Neural cell (in vitro differentiated cells): ENCODE data around the gene PRR20A.

ENCODE experiments used
- EP300 ChIP-seq: fragments of 450-650 bp; conservative IDR thresholded peaks from 2 replicates; pipeline ENCODE4 v1.6.1; 2014; ENCODE audit warnings: antibody characterized with exemption, mild to moderate bottlenecking, moderate library complexity; ENCODE audit not compliant: poor library complexity, severe bottlenecking
- EZH2 ChIP-seq: fragments of 200-600, 300-800 bp; shearing (Covaris generic), sonication (generic); IDR thresholded peaks from 2 replicates; pipeline ENCODE4 v1.6.1; 2014; ENCODE audit warnings: antibody characterized with exemption, low read length, borderline replicate concordance, mild to moderate bottlenecking; ENCODE audit not compliant: insufficient read depth, poor library complexity, severe bottlenecking
- MXI1 ChIP-seq: fragments of 450-650 bp; conservative IDR thresholded peaks from 2 replicates; pipeline ENCODE4 v1.6.1; 2014; ENCODE audit warnings: antibody characterized with exemption, mild to moderate bottlenecking; ENCODE audit not compliant: poor library complexity, severe bottlenecking
- POLR2AphosphoS5 ChIP-seq: IDR thresholded peaks from 2 replicates; pipeline ENCODE4 v1.6.1; 2012
- RAD21 ChIP-seq: fragments of 450-650 bp; conservative IDR thresholded peaks from 2 replicates; pipeline ENCODE4 v1.6.1; 2014; ENCODE audit warnings: antibody characterized with exemption, mild to moderate bottlenecking, moderate library complexity
- SMC3 ChIP-seq: fragments of 450-650 bp; conservative IDR thresholded peaks from 2 replicates; pipeline ENCODE4 v1.6.1; 2014; ENCODE audit warnings: antibody characterized with exemption, mild to moderate bottlenecking, moderate library complexity; ENCODE audit not compliant: poor library complexity
- TF ChIP-seq, protein P1 (sequence below): fragments of 450-650 bp; IDR thresholded peaks from 2 replicates; pipeline ENCODE4 v1.5.1; 2014; ENCODE audit warnings: antibody characterized with exemption, mild to moderate bottlenecking, moderate library complexity; ENCODE audit not compliant: poor library complexity, severe bottlenecking
- TF ChIP-seq, protein P2 (sequence below): IDR thresholded peaks from 2 replicates; pipeline ENCODE4 v1.6.1; 2012; ENCODE audit warnings: borderline replicate concordance

DNA sequence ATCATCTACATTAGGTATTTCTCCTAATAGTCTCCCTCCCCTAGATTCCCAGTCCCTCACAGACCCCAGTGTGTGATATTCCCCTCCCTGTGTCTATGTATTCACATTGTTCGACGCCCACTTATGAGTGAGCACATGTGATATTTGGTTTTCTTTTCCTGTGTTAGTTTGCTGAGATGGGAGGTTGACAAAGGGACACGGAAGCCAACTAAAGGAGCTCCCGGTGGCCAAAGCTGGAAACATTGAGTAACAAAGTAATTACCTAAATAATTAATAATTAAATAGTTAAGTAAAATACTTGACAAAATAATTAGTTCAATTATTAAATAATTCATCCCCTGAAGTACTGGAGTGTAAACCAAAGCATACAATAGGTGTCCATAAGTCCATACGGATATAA, 1.7 kb upstream of the PRR20A start:
- TF ChIP-seq SMC3 (no peak), POLR2AphosphoS5 (no peak), RAD21 (no peak), EZH2 (no peak), EP300 (no peak), MXI1 (no peak)
- TF ChIP-seq, protein P1, sequence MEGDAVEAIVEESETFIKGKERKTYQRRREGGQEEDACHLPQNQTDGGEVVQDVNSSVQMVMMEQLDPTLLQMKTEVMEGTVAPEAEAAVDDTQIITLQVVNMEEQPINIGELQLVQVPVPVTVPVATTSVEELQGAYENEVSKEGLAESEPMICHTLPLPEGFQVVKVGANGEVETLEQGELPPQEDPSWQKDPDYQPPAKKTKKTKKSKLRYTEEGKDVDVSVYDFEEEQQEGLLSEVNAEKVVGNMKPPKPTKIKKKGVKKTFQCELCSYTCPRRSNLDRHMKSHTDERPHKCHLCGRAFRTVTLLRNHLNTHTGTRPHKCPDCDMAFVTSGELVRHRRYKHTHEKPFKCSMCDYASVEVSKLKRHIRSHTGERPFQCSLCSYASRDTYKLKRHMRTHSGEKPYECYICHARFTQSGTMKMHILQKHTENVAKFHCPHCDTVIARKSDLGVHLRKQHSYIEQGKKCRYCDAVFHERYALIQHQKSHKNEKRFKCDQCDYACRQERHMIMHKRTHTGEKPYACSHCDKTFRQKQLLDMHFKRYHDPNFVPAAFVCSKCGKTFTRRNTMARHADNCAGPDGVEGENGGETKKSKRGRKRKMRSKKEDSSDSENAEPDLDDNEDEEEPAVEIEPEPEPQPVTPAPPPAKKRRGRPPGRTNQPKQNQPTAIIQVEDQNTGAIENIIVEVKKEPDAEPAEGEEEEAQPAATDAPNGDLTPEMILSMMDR, result no peak
- TF ChIP-seq, protein P2, sequence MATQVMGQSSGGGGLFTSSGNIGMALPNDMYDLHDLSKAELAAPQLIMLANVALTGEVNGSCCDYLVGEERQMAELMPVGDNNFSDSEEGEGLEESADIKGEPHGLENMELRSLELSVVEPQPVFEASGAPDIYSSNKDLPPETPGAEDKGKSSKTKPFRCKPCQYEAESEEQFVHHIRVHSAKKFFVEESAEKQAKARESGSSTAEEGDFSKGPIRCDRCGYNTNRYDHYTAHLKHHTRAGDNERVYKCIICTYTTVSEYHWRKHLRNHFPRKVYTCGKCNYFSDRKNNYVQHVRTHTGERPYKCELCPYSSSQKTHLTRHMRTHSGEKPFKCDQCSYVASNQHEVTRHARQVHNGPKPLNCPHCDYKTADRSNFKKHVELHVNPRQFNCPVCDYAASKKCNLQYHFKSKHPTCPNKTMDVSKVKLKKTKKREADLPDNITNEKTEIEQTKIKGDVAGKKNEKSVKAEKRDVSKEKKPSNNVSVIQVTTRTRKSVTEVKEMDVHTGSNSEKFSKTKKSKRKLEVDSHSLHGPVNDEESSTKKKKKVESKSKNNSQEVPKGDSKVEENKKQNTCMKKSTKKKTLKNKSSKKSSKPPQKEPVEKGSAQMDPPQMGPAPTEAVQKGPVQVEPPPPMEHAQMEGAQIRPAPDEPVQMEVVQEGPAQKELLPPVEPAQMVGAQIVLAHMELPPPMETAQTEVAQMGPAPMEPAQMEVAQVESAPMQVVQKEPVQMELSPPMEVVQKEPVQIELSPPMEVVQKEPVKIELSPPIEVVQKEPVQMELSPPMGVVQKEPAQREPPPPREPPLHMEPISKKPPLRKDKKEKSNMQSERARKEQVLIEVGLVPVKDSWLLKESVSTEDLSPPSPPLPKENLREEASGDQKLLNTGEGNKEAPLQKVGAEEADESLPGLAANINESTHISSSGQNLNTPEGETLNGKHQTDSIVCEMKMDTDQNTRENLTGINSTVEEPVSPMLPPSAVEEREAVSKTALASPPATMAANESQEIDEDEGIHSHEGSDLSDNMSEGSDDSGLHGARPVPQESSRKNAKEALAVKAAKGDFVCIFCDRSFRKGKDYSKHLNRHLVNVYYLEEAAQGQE, result no peak
